Measurements from ENCODE around the gene CACNA1H. TPM values are rescaled to one million over a fixed set of nuclear protein-coding genes. Genes with fewer than 3 reads are reported as not detected.

The CACNA1H gene
- total and polyA plus RNA-seq, 2 donors (not counting 3 experiments of a cell fraction or from before 2014, with no cell fraction given) = 0.03 TPM; not detected in 1

GRCh38 chr16:1258906-1259759 lies 106.2 kb downstream of the CACNA1H start:
- H3K27me3 ChIP-seq (ENCODE audit: control insufficient read depth in 2 of 2, insufficient read depth in 2 of 2, low read length in 2 of 2) = peaks cover 21 to 25% of the 10 kb centered on the region in 2 experiments
- no peak overlapping the region for H3K4me3 ChIP-seq (replicated peaks in 1 of 3; ENCODE audit: insufficient read depth in 1 of 3, low read depth in 1 of 3, low read length in 3 of 3)
- ChIA-PET CTCF (no interaction called here), POLR2A (no interaction called here)
- BruUV-seq (replicated peaks) = no TSS peak
- intact Hi-C loops (cut with micrococcal nuclease) = no loop called here
- H3K9me1 ChIP-seq (replicated peaks; ENCODE audit: control insufficient read depth, extremely low read depth, insufficient read depth, low read length) = no peaks in the 10 kb centered on the region
- dilution Hi-C loops (cut with MboI; ENCODE audit: extremely low pct_ligation_motif_present, low sequenced_read_pairs) = no loop called here
- no peaks in the 10 kb centered on the region for H3K36me3 ChIP-seq (ENCODE audit: control insufficient read depth in 2 of 2, extremely low read depth in 1 of 2, insufficient read depth in 2 of 2, low read length in 2 of 2)
- H4K20me1 ChIP-seq (replicated peaks; ENCODE audit: control insufficient read depth, extremely low read depth, insufficient read depth, low read length) = no peaks in the 10 kb centered on the region
- H3K27ac ChIP-seq (ENCODE audit: insufficient read depth, low read depth, low read length) = no peak overlapping the region
- DNase-seq (ENCODE audit: low read depth, low spot score) (no peak), FAIRE-seq (no peak)
- TF ChIP-seq MAX (IDR thresholded peaks at IDR 0.05; ENCODE audit: insufficient read depth, insufficient read length) (no peak), MYC (IDR thresholded peaks at IDR 0.05; ENCODE audit: low read depth, low read length) (no peak), EZH2 (IDR thresholded peaks at IDR 0.05; ENCODE audit: borderline replicate concordance, low read depth, low read length, severe bottlenecking) (peak; percentile 27)
- no peaks in the 10 kb centered on the region for H3K79me2 ChIP-seq (ENCODE audit: control insufficient read depth, insufficient read depth, low read length)
- H3K9me3 ChIP-seq (replicated peaks; ENCODE audit: control insufficient read depth, insufficient read depth, low read length) = no peaks in the 10 kb centered on the region
- H3K4me2 ChIP-seq (ENCODE audit: insufficient read depth, low read length) = no peak overlapping the region
- no peaks in the 10 kb centered on the region for H3K4me1 ChIP-seq (ENCODE audit: control insufficient read depth, extremely low read depth, insufficient read depth, low read length)
- no peak overlapping the region for H3K9ac ChIP-seq (replicated peaks; ENCODE audit: extremely low read depth, insufficient read depth, low read length)
- H2AFZ ChIP-seq (ENCODE audit: low read depth, low read length) = no peak overlapping the region

- no peak overlapping the region for H3K27ac ChIP-seq (ENCODE audit: insufficient read depth, low read depth, low read length)
- dilution Hi-C loops (cut with MboI; ENCODE audit: extremely low pct_ligation_motif_present, low sequenced_read_pairs) (no loop called here), intact Hi-C loops (cut with micrococcal nuclease) (no loop called here)
- CTCF ChIA-PET = no interaction called here
- H3K4me3 ChIP-seq (replicated peaks in 1 of 3; ENCODE audit: insufficient read depth in 1 of 3, low read depth in 1 of 3, low read length in 3 of 3) = no peak overlapping the region
- no peaks in the 10 kb centered on the region for H4K20me1 ChIP-seq (replicated peaks; ENCODE audit: control insufficient read depth, extremely low read depth, insufficient read depth, low read length)
- FAIRE-seq = no peak
- H3K9ac ChIP-seq (replicated peaks; ENCODE audit: extremely low read depth, insufficient read depth, low read length) = no peak overlapping the region
- POLR2A ChIA-PET = no interaction called here
- no peak for DNase-seq (ENCODE audit: low read depth, low spot score)
- no peak overlapping the region for H3K4me2 ChIP-seq (ENCODE audit: insufficient read depth, low read length)
- TF ChIP-seq MAX (IDR thresholded peaks at IDR 0.05; ENCODE audit: insufficient read depth, insufficient read length) = no peak
- no peak for TF ChIP-seq JUN (IDR thresholded peaks at IDR 0.05; ENCODE audit: borderline replicate concordance, insufficient read depth, insufficient read length, low read depth)
- peaks cover 21 to 25% of the 10 kb centered on the region in 2 experiments for H3K27me3 ChIP-seq (ENCODE audit: control insufficient read depth in 2 of 2, insufficient read depth in 2 of 2, low read length in 2 of 2)
- H3K36me3 ChIP-seq (ENCODE audit: control insufficient read depth in 2 of 2, extremely low read depth in 1 of 2, insufficient read depth in 2 of 2, low read length in 2 of 2) = no peaks in the 10 kb centered on the region
- no peaks in the 10 kb centered on the region for H3K9me1 ChIP-seq (replicated peaks; ENCODE audit: control insufficient read depth, extremely low read depth, insufficient read depth, low read length)
- no peaks in the 10 kb centered on the region for H3K79me2 ChIP-seq (ENCODE audit: control insufficient read depth, insufficient read depth, low read length)
- no peak overlapping the region for H2AFZ ChIP-seq (ENCODE audit: low read depth, low read length)
- BruUV-seq (replicated peaks) = no TSS peak
- no peaks in the 10 kb centered on the region for H3K4me1 ChIP-seq (ENCODE audit: control insufficient read depth, extremely low read depth, insufficient read depth, low read length)
- H3K9me3 ChIP-seq (replicated peaks; ENCODE audit: control insufficient read depth, insufficient read depth, low read length) = no peaks in the 10 kb centered on the region
Observed at GRCh38 chr16:1259760-1260068, 106.8 kb downstream of the CACNA1H start.

Data from endothelial cell of umbilical vein (primary cell).